PC-3 (cell line): ENCODE results near the gene ARAF. TPM values are rescaled to one million over a fixed set of nuclear protein-coding genes. Genes with fewer than 3 reads are reported as not detected.

Source experiments
- ATAC-seq: fragments of 200-7000 bp; cut with Tn5 transposase; 2 replicates; pipeline ENCODE4 v1.9.1; 2020; ENCODE audit warnings: mild to moderate bottlenecking, moderate library complexity
- BruUV-seq: library from RNA; stranded (reverse); fragments of 400-500 nt; replicated peaks from 2 replicates; lab custom pipeline; 2021; lab: Mats Ljungman, UMichigan
- CTCF ChIA-PET: fragments of 300-600 bp; sonication (Branson Sonifier 250); formaldehyde crosslinking; loops from one replicate; lab custom pipeline; 2022; ENCODE audit warnings: antibody characterized with exemption; lab: Charles Lee
- POLR2A ChIA-PET: fragments of 300-600 bp; sonication (Branson Sonifier 250); formaldehyde crosslinking; loops from one replicate; lab custom pipeline; 2022; ENCODE audit warnings: antibody characterized with exemption; ENCODE audit not compliant: unreplicated experiment; lab: Charles Lee
- DNase-seq: peaks from one replicate; pipeline ENCODE4 v3.0.0-alpha.2; 2015
- H2AFZ ChIP-seq: fragments of 300-600 bp; sonication (generic); 2 replicates; pipeline ENCODE4 v1.6.0; 2016; ENCODE audit warnings: antibody characterized with exemption, low read length
- H3F3A ChIP-seq: fragments of 300-600 bp; sonication (generic); one replicate; pipeline ENCODE4 v1.6.0; 2017; ENCODE audit warnings: antibody characterized with exemption, low read length, control low read depth, mild to moderate bottlenecking; ENCODE audit not compliant: unreplicated experiment
- H3K27ac ChIP-seq: fragments of 300-600 bp; sonication (generic); 2 replicates; pipeline ENCODE4 v1.5.1; 2016; ENCODE audit warnings: mild to moderate bottlenecking, low read length
- H3K27me3 ChIP-seq: fragments of 300-600 bp; sonication (generic); 2 replicates; pipeline ENCODE4 v1.6.1; 2016; ENCODE audit warnings: low read length, mixed read lengths
- H3K36me3 ChIP-seq: fragments of 300-600 bp; sonication (generic); 2 replicates; pipeline ENCODE4 v1.6.1; 2016; ENCODE audit warnings: low read depth, mixed run types, low read length, mixed read lengths
- H3K4me1 ChIP-seq: fragments of 300-600 bp; sonication (generic); 2 replicates; pipeline ENCODE4 v1.5.1; 2016; ENCODE audit warnings: low read length; ENCODE audit not compliant: insufficient read depth
- H3K4me2 ChIP-seq: fragments of 300-600 bp; sonication (generic); 2 replicates; pipeline ENCODE4 v1.6.0; 2016; ENCODE audit warnings: low read length
- H3K4me3 ChIP-seq: fragments of 300-600 bp; sonication (generic); 2 replicates; pipeline ENCODE4 v1.5.1; 2016; ENCODE audit warnings: mild to moderate bottlenecking, low read length, mixed read lengths
- H3K79me2 ChIP-seq: fragments of 300-600 bp; sonication (generic); 2 replicates; pipeline ENCODE4 v1.6.1; 2017; ENCODE audit warnings: low read length, mixed read lengths
- H3K9ac ChIP-seq: fragments of 300-600 bp; sonication (generic); 2 replicates; pipeline ENCODE4 v1.6.0; 2016; ENCODE audit warnings: mild to moderate bottlenecking, low read length
- H3K9me2 ChIP-seq: fragments of 300-600 bp; sonication (generic); replicated peaks from 2 replicates; pipeline ENCODE4 v1.6.1; 2016; ENCODE audit warnings: mixed run types, low read length, mixed read lengths
- H3K9me3 ChIP-seq: fragments of 300-600 bp; sonication (generic); 2 replicates; pipeline ENCODE4 v1.6.1; 2016; ENCODE audit warnings: low read length, mixed read lengths
- H4K20me1 ChIP-seq: fragments of 300-600 bp; sonication (generic); 2 replicates; pipeline ENCODE4 v1.6.1; 2016; ENCODE audit warnings: low read length, mixed read lengths
- CTCF ChIP-seq: fragments of 300-600 bp; sonication (generic); conservative IDR thresholded peaks from 2 replicates; pipeline ENCODE4 v1.5.1; 2017; ENCODE audit warnings: antibody characterized with exemption, low read depth, mild to moderate bottlenecking, low read length
- EZH2 ChIP-seq: fragments of 300-600 bp; sonication (generic); IDR thresholded peaks from one replicate; pipeline ENCODE4 v1.6.1; 2017; ENCODE audit warnings: antibody characterized with exemption, mild to moderate bottlenecking, low read length; ENCODE audit not compliant: unreplicated experiment
- EZH2phosphoT487 ChIP-seq: fragments of 300-600 bp; sonication (generic); IDR thresholded peaks from 2 replicates; pipeline ENCODE4 v1.6.1; 2018; ENCODE audit warnings: mild to moderate bottlenecking, antibody characterized with exemption, low read length, borderline replicate concordance
- intact Hi-C: fragments of 100-400 bp; cut with micrococcal nuclease; formaldehyde crosslinking; loops from 2 replicates; pipeline ENCODE4 v1.9.0; 2023
- total RNA-seq: library from RNA; depleted of rRNA; stranded (reverse); fragments of >200 nt; gene quantifications from 2 replicates; pipeline ENCODE4 v1.2.3, GENCODE V29; 2014

Gene ARAF
- total RNA-seq, 1 experiment from 2014 or later = 52.6 TPM

- Histone ChIP-seq H3K4me1 (peaks cover 14% of the 10 kb centered on the region), H4K20me1 (no peaks in the 10 kb centered on the region), H3K27ac (no peak overlapping the region), H3K79me2 (peaks cover 18% of the 10 kb centered on the region), H3K4me2 (no peak overlapping the region), H3K9me2 (no peaks in the 10 kb centered on the region), H3K27me3 (no peaks in the 10 kb centered on the region), H3K9ac (no peak overlapping the region), H3K4me3 (no peak overlapping the region), H2AFZ (no peak overlapping the region), H3F3A (no peaks in the 10 kb centered on the region), H3K36me3 (no peaks in the 10 kb centered on the region; the same call in 1 of the 2 replicates), H3K9me3 (no peaks in the 10 kb centered on the region)
- CTCF ChIA-PET = no interaction called here
- POLR2A ChIA-PET = no interaction called here
- TF ChIP-seq EZH2 (no peak), CTCF (no peak), EZH2phosphoT487 (no peak)
- DNase-seq (no peak), ATAC-seq (no peak)
- BruUV-seq = no TSS peak
- intact Hi-C loops = no loop called here
Measured at GRCh38 chrX:47587091-47587891, 26.3 kb downstream of the ARAF start.

DNA sequence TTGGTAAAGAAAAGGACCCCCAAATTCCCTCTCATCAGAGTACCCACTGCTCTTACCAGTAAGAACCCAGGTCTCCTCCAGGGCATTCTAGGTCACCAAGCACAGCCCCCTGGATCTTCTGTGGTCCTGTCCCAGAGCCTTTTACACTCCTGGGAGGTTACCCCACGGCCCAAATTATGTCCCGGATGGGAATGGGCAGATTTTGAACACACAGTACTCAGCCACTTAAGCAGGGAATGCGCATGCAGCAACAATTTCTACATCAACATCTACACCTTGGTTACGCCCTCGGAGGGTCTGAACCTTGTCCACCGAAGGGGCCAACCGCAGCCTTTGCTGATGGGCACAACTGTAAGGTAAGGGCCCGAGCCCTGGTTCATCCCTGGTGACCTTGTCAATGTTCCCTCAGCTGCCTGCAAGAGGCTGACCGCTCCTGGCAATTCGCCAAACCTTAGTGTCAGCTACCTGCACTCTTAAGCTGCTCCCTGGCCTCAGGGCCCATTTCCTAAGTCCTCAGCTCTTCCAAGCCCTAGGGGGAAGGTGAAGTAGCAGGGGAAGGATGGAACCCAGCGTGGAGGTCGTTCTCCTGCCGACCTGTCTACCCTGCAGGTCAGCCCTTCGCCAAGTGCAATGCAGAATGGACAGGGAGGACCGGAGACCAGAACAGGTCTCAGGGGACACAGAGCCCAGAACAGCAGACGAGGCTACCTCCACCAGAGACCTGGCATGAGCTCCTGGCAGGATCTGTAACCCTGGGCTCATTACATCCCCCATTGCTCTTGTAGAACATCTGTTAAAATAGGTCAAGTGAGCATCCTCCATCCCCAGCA lies 27.1 kb downstream of the ARAF start:
- H3K27ac ChIP-seq = no peak overlapping the region
- CTCF ChIA-PET = no interaction called here
- H4K20me1 ChIP-seq = no peaks in the 10 kb centered on the region
- H3K36me3 ChIP-seq = no peaks in the 10 kb centered on the region; the same call in 1 of the 2 replicates
- no peak for TF ChIP-seq EZH2phosphoT487
- TF ChIP-seq EZH2 = no peak
- no peak for TF ChIP-seq CTCF
- ATAC-seq (no peak), DNase-seq (no peak)
- POLR2A ChIA-PET = no interaction called here
- intact Hi-C loops = no loop called here
- no peak overlapping the region for H3K4me3 ChIP-seq
- H3K9me3 ChIP-seq = no peaks in the 10 kb centered on the region
- H3K9me2 ChIP-seq = no peaks in the 10 kb centered on the region
- no peak overlapping the region for H3K9ac ChIP-seq
- H3K4me2 ChIP-seq = no peak overlapping the region
- no peaks in the 10 kb centered on the region for H3F3A ChIP-seq
- no TSS peak for BruUV-seq
- H3K79me2 ChIP-seq = peaks cover 9% of the 10 kb centered on the region
- no peak overlapping the region for H2AFZ ChIP-seq
- peaks cover 8% of the 10 kb centered on the region for H3K4me1 ChIP-seq
- H3K27me3 ChIP-seq = no peaks in the 10 kb centered on the region
